HepG2 (cell line): Measurements from ENCODE around the gene CCND2.

Experiments used
- CTCF ChIP-seq: sonication (generic); formaldehyde crosslinking; IDR thresholded peaks from 2 replicates; pipeline ENCODE4 v1.5.0; 2020; ENCODE audit warnings: mild to moderate bottlenecking, missing genetic modification reagents, moderate library complexity
- FOXJ3 ChIP-seq: sonication (generic); formaldehyde crosslinking; IDR thresholded peaks from 2 replicates; pipeline ENCODE4 v1.4.0; 2020; ENCODE audit warnings: missing genetic modification reagents, mild to moderate bottlenecking, borderline replicate concordance
- HDAC2 ChIP-seq: sonication (generic); formaldehyde crosslinking; IDR thresholded peaks from 2 replicates; pipeline ENCODE4 v1.4.0; 2020; ENCODE audit warnings: missing genetic modification reagents
- HES4 ChIP-seq: sonication (generic); formaldehyde crosslinking; IDR thresholded peaks from 2 replicates; pipeline ENCODE4 v1.9.0; 2021; ENCODE audit warnings: mild to moderate bottlenecking, missing genetic modification reagents, borderline replicate concordance
- IKZF4 ChIP-seq: sonication (generic); formaldehyde crosslinking; IDR thresholded peaks from 2 replicates; pipeline ENCODE4 v1.5.1; 2020; ENCODE audit warnings: borderline replicate concordance, mild to moderate bottlenecking, low read depth, missing genetic modification reagents; ENCODE audit errors: not compliant biosample characterization
- RELA ChIP-seq: sonication (generic); formaldehyde crosslinking; IDR thresholded peaks from 2 replicates; pipeline ENCODE4 v1.4.0; 2020; ENCODE audit warnings: missing genetic modification reagents
- TRIM24 ChIP-seq: sonication (generic); formaldehyde crosslinking; IDR thresholded peaks from 2 replicates; pipeline ENCODE4 v1.8.0; 2022; ENCODE audit warnings: mild to moderate bottlenecking, missing genetic modification reagents
- YY1 ChIP-seq: IDR thresholded peaks from 2 replicates; pipeline ENCODE4 v1.6.1; 2011; ENCODE audit warnings: low read length, low read depth, moderate library complexity, mild to moderate bottlenecking; ENCODE audit not compliant: insufficient read depth, insufficient replicate concordance
- ZFX ChIP-seq: sonication (generic); formaldehyde crosslinking; IDR thresholded peaks from 2 replicates; pipeline ENCODE4 v1.4.0; 2020; ENCODE audit warnings: mild to moderate bottlenecking, low read depth, missing genetic modification reagents, moderate library complexity
- ZNF563 ChIP-seq: sonication (generic); formaldehyde crosslinking; IDR thresholded peaks from 2 replicates; pipeline ENCODE4 v1.8.0; 2022; ENCODE audit warnings: mild to moderate bottlenecking, moderate library complexity, missing genetic modification reagents
- TF ChIP-seq, protein P1 (sequence below): sonication (generic); formaldehyde crosslinking; IDR thresholded peaks from 2 replicates; pipeline ENCODE4 v1.5.1; 2020; ENCODE audit warnings: mild to moderate bottlenecking, missing genetic modification reagents
- TF ChIP-seq, protein P2 (sequence below): sonication (generic); formaldehyde crosslinking; IDR thresholded peaks from 2 replicates; pipeline ENCODE4 v1.4.0; 2020; ENCODE audit warnings: missing genetic modification reagents, mild to moderate bottlenecking, borderline replicate concordance

GRCh38 chr12:4257442-4257841, 16.1 kb upstream of the CCND2 start:
- no peak for TF ChIP-seq CTCF (CRISPR knock-in tag)
- TF ChIP-seq HDAC2 (CRISPR knock-in tag): no peak
- no peak for TF ChIP-seq IKZF4 (CRISPR knock-in tag)
- TF ChIP-seq HES4: no peak
- no peak for TF ChIP-seq TRIM24 (CRISPR knock-in tag)
- TF ChIP-seq, protein P1, sequence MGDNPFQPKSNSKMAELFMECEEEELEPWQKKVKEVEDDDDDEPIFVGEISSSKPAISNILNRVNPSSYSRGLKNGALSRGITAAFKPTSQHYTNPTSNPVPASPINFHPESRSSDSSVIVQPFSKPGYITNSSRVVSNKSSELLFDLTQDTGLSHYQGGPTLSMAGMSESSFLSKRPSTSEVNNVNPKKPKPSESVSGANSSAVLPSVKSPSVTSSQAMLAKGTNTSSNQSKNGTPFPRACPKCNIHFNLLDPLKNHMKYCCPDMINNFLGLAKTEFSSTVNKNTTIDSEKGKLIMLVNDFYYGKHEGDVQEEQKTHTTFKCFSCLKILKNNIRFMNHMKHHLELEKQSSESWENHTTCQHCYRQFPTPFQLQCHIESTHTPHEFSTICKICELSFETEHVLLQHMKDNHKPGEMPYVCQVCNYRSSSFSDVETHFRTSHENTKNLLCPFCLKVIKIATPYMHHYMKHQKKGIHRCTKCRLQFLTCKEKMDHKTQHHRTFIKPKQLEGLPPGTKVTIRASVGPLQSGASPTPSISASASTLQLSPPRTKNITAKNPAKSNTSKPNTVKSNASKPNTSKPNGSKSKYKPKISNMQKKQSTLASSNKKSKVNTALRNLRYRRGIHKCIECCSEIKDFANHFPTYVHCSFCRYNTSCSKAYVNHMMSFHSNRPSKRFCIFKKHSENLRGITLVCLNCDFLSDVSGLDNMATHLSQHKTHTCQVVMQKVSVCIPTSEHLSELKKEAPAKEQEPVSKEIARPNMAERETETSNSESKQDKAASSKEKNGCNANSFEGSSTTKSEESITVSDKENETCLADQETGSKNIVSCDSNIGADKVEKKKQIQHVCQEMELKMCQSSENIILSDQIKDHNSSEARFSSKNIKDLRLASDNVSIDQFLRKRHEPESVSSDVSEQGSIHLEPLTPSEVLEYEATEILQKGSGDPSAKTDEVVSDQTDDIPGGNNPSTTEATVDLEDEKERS: no peak
- no peak for TF ChIP-seq RELA (CRISPR knock-in tag)
- TF ChIP-seq ZNF563 (CRISPR knock-in tag): no peak
- TF ChIP-seq YY1: no peak
- TF ChIP-seq, protein P2, sequence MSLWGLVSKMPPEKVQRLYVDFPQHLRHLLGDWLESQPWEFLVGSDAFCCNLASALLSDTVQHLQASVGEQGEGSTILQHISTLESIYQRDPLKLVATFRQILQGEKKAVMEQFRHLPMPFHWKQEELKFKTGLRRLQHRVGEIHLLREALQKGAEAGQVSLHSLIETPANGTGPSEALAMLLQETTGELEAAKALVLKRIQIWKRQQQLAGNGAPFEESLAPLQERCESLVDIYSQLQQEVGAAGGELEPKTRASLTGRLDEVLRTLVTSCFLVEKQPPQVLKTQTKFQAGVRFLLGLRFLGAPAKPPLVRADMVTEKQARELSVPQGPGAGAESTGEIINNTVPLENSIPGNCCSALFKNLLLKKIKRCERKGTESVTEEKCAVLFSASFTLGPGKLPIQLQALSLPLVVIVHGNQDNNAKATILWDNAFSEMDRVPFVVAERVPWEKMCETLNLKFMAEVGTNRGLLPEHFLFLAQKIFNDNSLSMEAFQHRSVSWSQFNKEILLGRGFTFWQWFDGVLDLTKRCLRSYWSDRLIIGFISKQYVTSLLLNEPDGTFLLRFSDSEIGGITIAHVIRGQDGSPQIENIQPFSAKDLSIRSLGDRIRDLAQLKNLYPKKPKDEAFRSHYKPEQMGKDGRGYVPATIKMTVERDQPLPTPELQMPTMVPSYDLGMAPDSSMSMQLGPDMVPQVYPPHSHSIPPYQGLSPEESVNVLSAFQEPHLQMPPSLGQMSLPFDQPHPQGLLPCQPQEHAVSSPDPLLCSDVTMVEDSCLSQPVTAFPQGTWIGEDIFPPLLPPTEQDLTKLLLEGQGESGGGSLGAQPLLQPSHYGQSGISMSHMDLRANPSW (CRISPR knock-in tag): no peak
- TF ChIP-seq ZFX (CRISPR knock-in tag): no peak
- no peak for TF ChIP-seq FOXJ3 (CRISPR knock-in tag)
